IMR-90 (cell line): ENCODE results near the gene RAD51B. TPM values are rescaled to one million over a fixed set of nuclear protein-coding genes. Genes with fewer than 3 reads are reported as not detected.

Experiments used
- ATAC-seq: fragments of 200-7000 bp; cut with Tn5 transposase; 2 replicates; pipeline ENCODE4 v1.9.1; 2020; ENCODE audit warnings: low read depth, mild to moderate bottlenecking, moderate library complexity
- BruUV-seq: library from RNA; stranded (reverse); fragments of 400-500 nt; replicated peaks from 2 replicates; lab custom pipeline; 2021; lab: Mats Ljungman, UMichigan
- CTCF ChIA-PET: fragments of 300-600 bp; formaldehyde crosslinking; extraction: SDS; loops from one replicate; lab custom pipeline; 2021; ENCODE audit warnings: antibody characterized with exemption; lab: Yijun Ruan, JAX
- POLR2A ChIA-PET: fragments of 300-600 bp; sonication (Branson Sonifier 250); formaldehyde crosslinking; loops from one replicate; lab custom pipeline; 2022; ENCODE audit warnings: antibody characterized with exemption; ENCODE audit not compliant: unreplicated experiment; lab: Charles Lee
- DNase-seq: peaks from one replicate; pipeline ENCODE4 v3.0.0; 2013
- H2AFZ ChIP-seq: replicated peaks from 2 replicates; pipeline ENCODE3; 2013; ENCODE audit warnings: low read length, mild to moderate bottlenecking; ENCODE audit not compliant: poor library complexity
- H2AK5ac ChIP-seq: 2 replicates; pipeline ENCODE4 v1.6.1; 2013; ENCODE audit warnings: low read depth, low read length, inconsistent platforms
- H2AK9ac ChIP-seq: replicated peaks from 2 replicates; pipeline ENCODE3; 2013; ENCODE audit warnings: mild to moderate bottlenecking, low read depth, low read length, moderate library complexity; ENCODE audit not compliant: poor library complexity
- H2BK120ac ChIP-seq: 2 replicates; pipeline ENCODE4 v1.6.1; 2013; ENCODE audit warnings: low read depth, low read length, inconsistent platforms
- H2BK15ac ChIP-seq: 3 replicates; pipeline ENCODE4 v1.6.1; 2013; ENCODE audit warnings: low read depth, low read length, inconsistent platforms
- H2BK20ac ChIP-seq: 2 replicates; pipeline ENCODE4 v1.6.1; 2013; ENCODE audit warnings: low read depth, mild to moderate bottlenecking, inconsistent platforms, low read length, moderate library complexity
- H2BK5ac ChIP-seq: 2 replicates; pipeline ENCODE4 v1.6.1; 2013; ENCODE audit warnings: mild to moderate bottlenecking, low read depth, low read length, inconsistent platforms; ENCODE audit not compliant: poor library complexity, severe bottlenecking
- H3K14ac ChIP-seq: replicated peaks from 2 replicates; pipeline ENCODE4 v1.6.1; 2013; ENCODE audit warnings: low read depth, low read length, inconsistent platforms
- H3K18ac ChIP-seq: 2 replicates; pipeline ENCODE4 v1.6.1; 2013; ENCODE audit warnings: low read depth, low read length, control low read depth
- H3K23ac ChIP-seq: 2 replicates; pipeline ENCODE4 v1.6.1; 2013; ENCODE audit warnings: low read depth, low read length, inconsistent platforms
- H3K27ac ChIP-seq: 2 replicates; pipeline ENCODE4 v1.5.1; 2013; ENCODE audit warnings: mild to moderate bottlenecking, control low read depth, low read length; ENCODE audit not compliant: insufficient read depth
- H3K27me3 ChIP-seq: 2 replicates; pipeline ENCODE4 v1.6.1; 2013; ENCODE audit warnings: low read length; ENCODE audit not compliant: control insufficient read depth, insufficient read depth
- H3K36me3 ChIP-seq: 2 replicates; pipeline ENCODE4 v1.6.1; 2013; ENCODE audit warnings: low read length, mixed read lengths; ENCODE audit not compliant: control insufficient read depth, insufficient read depth
- H3K4ac ChIP-seq: 2 replicates; pipeline ENCODE4 v1.6.1; 2013; ENCODE audit warnings: low read depth, low read length, inconsistent platforms
- H3K4me1 ChIP-seq: 2 replicates; pipeline ENCODE4 v1.6.1; 2013; ENCODE audit warnings: low read length, mixed read lengths; ENCODE audit not compliant: control insufficient read depth, insufficient read depth
- H3K4me2 ChIP-seq: 2 replicates; pipeline ENCODE4 v1.6.1; 2013; ENCODE audit warnings: low read depth, mild to moderate bottlenecking, control low read depth, low read length, moderate library complexity
- H3K4me3 ChIP-seq: 2 replicates; pipeline ENCODE4 v1.5.1; 2013; ENCODE audit warnings: low read depth, mild to moderate bottlenecking, control low read depth, low read length, moderate library complexity; ENCODE audit not compliant: insufficient read depth
- H3K56ac ChIP-seq: 2 replicates; pipeline ENCODE4 v1.6.1; 2013; ENCODE audit warnings: low read length, inconsistent platforms; ENCODE audit not compliant: insufficient read depth; ENCODE audit errors: extremely low read depth
- H3K79me1 ChIP-seq, 2 experiments: 2 replicates each; pipeline ENCODE4 v1.6.1; 2013; ENCODE audit warnings: low read length in 2 of 2, inconsistent platforms in 1 of 2, low read depth in 1 of 2
- H3K9ac ChIP-seq: 2 replicates; pipeline ENCODE4 v1.6.1; 2013; ENCODE audit warnings: low read depth, low read length, control low read depth
- H3K9me1 ChIP-seq: 2 replicates; pipeline ENCODE4 v1.6.1; 2013; ENCODE audit warnings: low read length, inconsistent platforms; ENCODE audit not compliant: insufficient read depth
- H3K9me3 ChIP-seq: 2 replicates; pipeline ENCODE4 v1.6.1; 2013; ENCODE audit warnings: low read length; ENCODE audit not compliant: control insufficient read depth, insufficient read depth
- H4K20me1 ChIP-seq: 2 replicates; pipeline ENCODE4 v1.6.1; 2013; ENCODE audit warnings: low read length, inconsistent platforms; ENCODE audit not compliant: insufficient read depth
- H4K5ac ChIP-seq: 2 replicates; pipeline ENCODE4 v1.6.1; 2013; ENCODE audit warnings: mild to moderate bottlenecking, low read depth, low read length, control low read depth
- H4K8ac ChIP-seq, 2 experiments: 2 replicates each; pipeline ENCODE4 v1.6.1; 2013; ENCODE audit warnings: low read depth in 2 of 2, low read length in 2 of 2, control low read depth in 1 of 2, inconsistent platforms in 1 of 2
- H4K91ac ChIP-seq: 2 replicates; pipeline ENCODE4 v1.6.1; 2013; ENCODE audit warnings: low read depth, low read length, inconsistent platforms; ENCODE audit not compliant: insufficient read depth
- BHLHE40 ChIP-seq: fragments of 150-350 bp; IDR thresholded peaks from 2 replicates; pipeline ENCODE4 v1.6.1; 2016; ENCODE audit warnings: mild to moderate bottlenecking, low read depth, low read length
- CEBPB ChIP-seq: IDR thresholded peaks from 2 replicates; pipeline ENCODE4 v1.6.1; 2012; ENCODE audit warnings: low read depth, low read length, improper control_type of control experiment
- CTCF ChIP-seq: conservative IDR thresholded peaks from 2 replicates; pipeline ENCODE4 v1.5.1; 2012; ENCODE audit warnings: mild to moderate bottlenecking, low read depth, low read length, improper control_type of control experiment
- ELK1 ChIP-seq: fragments of 150-350 bp; IDR thresholded peaks from 2 replicates; pipeline ENCODE4 v1.6.1; 2016; ENCODE audit warnings: low read depth, mild to moderate bottlenecking, low read length, moderate library complexity, borderline replicate concordance
- FOS ChIP-seq: fragments of 150-350 bp; IDR thresholded peaks from 2 replicates; pipeline ENCODE4 v1.6.1; 2016; ENCODE audit warnings: low read depth, low read length
- MAFK ChIP-seq: IDR thresholded peaks from 2 replicates; pipeline ENCODE4 v1.6.1; 2012; ENCODE audit warnings: low read depth, low read length, improper control_type of control experiment
- MAZ ChIP-seq: IDR thresholded peaks from 2 replicates; pipeline ENCODE4 v1.6.1; 2012; ENCODE audit warnings: low read depth, mild to moderate bottlenecking, low read length, improper control_type of control experiment, moderate library complexity, borderline replicate concordance
- MXI1 ChIP-seq: IDR thresholded peaks from 2 replicates; pipeline ENCODE4 v1.6.1; 2012; ENCODE audit warnings: low read depth, mild to moderate bottlenecking, low read length, moderate library complexity, borderline replicate concordance
- NFE2L2 ChIP-seq: fragments of 150-350 bp; IDR thresholded peaks from 2 replicates; pipeline ENCODE4 v1.6.1; 2016; ENCODE audit warnings: low read depth, mild to moderate bottlenecking, low read length
- POLR2A ChIP-seq: IDR thresholded peaks from 2 replicates; pipeline ENCODE4 v1.6.1; 2012; ENCODE audit warnings: mild to moderate bottlenecking, low read depth, low read length
- RAD21 ChIP-seq: IDR thresholded peaks from 2 replicates; pipeline ENCODE4 v1.6.1; 2012; ENCODE audit warnings: low read length, improper control_type of control experiment
- RCOR1 ChIP-seq: IDR thresholded peaks from 2 replicates; pipeline ENCODE4 v1.6.1; 2012; ENCODE audit warnings: mild to moderate bottlenecking, low read length, improper control_type of control experiment; ENCODE audit not compliant: insufficient replicate concordance
- SMC3 ChIP-seq: fragments of 150-350 bp; IDR thresholded peaks from 2 replicates; pipeline ENCODE4 v1.6.1; 2016; ENCODE audit warnings: low read depth, mild to moderate bottlenecking, antibody characterized with exemption, low read length, moderate library complexity
- USF2 ChIP-seq: fragments of 150-350 bp; IDR thresholded peaks from 2 replicates; pipeline ENCODE4 v1.6.1; 2017; ENCODE audit warnings: mild to moderate bottlenecking, antibody characterized with exemption, low read length, low read depth
- WGBS, 2 experiments: methylation state at CpG; one replicate each; pipeline versions ENCODE4 v1.1.5 to v1.1.7; 2013; ENCODE audit warnings: missing lambda C conversion rate in 2 of 2; ENCODE audit not compliant: insufficient read length in 1 of 2; ENCODE audit errors: extremely low coverage in 2 of 2; 5-methylcytosine and 5-hydroxymethylcytosine counted together
- dilution Hi-C: fragments of 300-500 bp; cut with HindIII; formaldehyde crosslinking; loops from one replicate; pipeline ENCODE4 v1.14.3; 2018; ENCODE audit warnings: low sequenced_read_pairs; ENCODE audit not compliant: unreplicated experiment
- in situ Hi-C: fragments of 300-500 bp; cut with MboI; formaldehyde crosslinking; loops from 3 replicates; pipeline ENCODE4 v1.14.3; 2019; ENCODE audit warnings: low sequenced_read_pairs, inconsistent platforms, mixed read lengths
- intact Hi-C: fragments of 100-400 bp; cut with micrococcal nuclease; formaldehyde crosslinking; loops from 2 replicates; pipeline ENCODE4 v1.10.0; 2022
- polyA plus RNA-seq, 3 experiments: library from polyadenylated mRNA; depleted of rRNA; stranded (reverse); fragments of >200 nt; gene quantifications; 2 replicates each; pipeline ENCODE4 v1.2.3, GENCODE V29; 2012; ENCODE audit warnings: low replicate concordance in 1 of 3
- total RNA-seq: library from RNA; depleted of rRNA; stranded (reverse); fragments of >200 nt; gene quantifications from 2 replicates; pipeline ENCODE4 v1.2.3, GENCODE V29; 2012

RAD51B gene
- total and polyA plus RNA-seq, 2 of the 4 experiments (the other 2 are of a cell fraction) = 5.1 to 18.8 TPM

GRCh38 chr14:68639758-68640574, 820.4 kb downstream of the RAD51B start:
- Histone ChIP-seq H3K27ac (peak overlapping the region; percentile 10; the same call in 1 of the 2 replicates), H2BK5ac (no peak overlapping the region), H3K79me1 (no peaks in the 10 kb centered on the region), H2BK20ac (peak overlapping the region; percentile 20; the same call in 1 of the 2 replicates), H3K18ac (peak overlapping the region; percentile 76), H3K9ac (no peak overlapping the region), H3K36me3 (no peaks in the 10 kb centered on the region), H3K9me3 (no peaks in the 10 kb centered on the region; the same call in 1 of the 2 replicates), H3K27me3 (no peaks in the 10 kb centered on the region), H3K4me1 (peaks cover 18% of the 10 kb centered on the region), H3K23ac (no peak overlapping the region), H2BK15ac (peak overlapping the region; percentile 44; the same call in 1 of the 3 replicates), H3K14ac (no peak overlapping the region), H3K4me3 (no peak overlapping the region), H2AK9ac (no peak overlapping the region), H3K4ac (peak overlapping the region; percentile 62; the same call in 1 of the 2 replicates), H3K4me2 (no peak overlapping the region), H4K91ac (no peak overlapping the region), H2AFZ (no peak overlapping the region), H2BK120ac (peak overlapping the region; percentile 90; the same call in 1 of the 2 replicates), H3K9me1 (peaks cover 21% of the 10 kb centered on the region), H3K56ac (no peak overlapping the region), H4K20me1 (no peaks in the 10 kb centered on the region), H4K8ac (no peak overlapping the region; a peak in 1 of 4 replicates), H2AK5ac (peak overlapping the region; percentile 40; the same call in 1 of the 2 replicates), H4K5ac (0 out of 2 replicates have a peak overlapping the region, but pooled peaks have one; percentile 49)
- intact Hi-C loops (no loop called here), in situ Hi-C loops (no loop called here), dilution Hi-C loops (no loop called here)
- POLR2A ChIA-PET = no interaction called here
- no peak for ATAC-seq
- WGBS, 2 experiments = 100% methylated on average over 1 of the region's 10 CpGs; no CpG with 5 or more reads in 1 of the 2 experiments
- BruUV-seq = no TSS peak
- CTCF ChIA-PET = no interaction called here
- TF ChIP-seq FOS (no peak), CTCF (no peak), NFE2L2 (no peak), SMC3 (no peak), ELK1 (no peak), CEBPB (no peak), BHLHE40 (no peak), USF2 (no peak), MAZ (no peak), MAFK (no peak), RAD21 (no peak), RCOR1 (no peak), MXI1 (no peak), POLR2A (no peak)
- no peak for DNase-seq
